Endothelial cell of umbilical vein (primary cell): ENCODE results near the gene MAML3. TPM values are rescaled to one million over a fixed set of nuclear protein-coding genes. Genes with fewer than 3 reads are reported as not detected.

ENCODE experiments used
- BruUV-seq: library from RNA; stranded (reverse); fragments of 400-500 nt; replicated peaks from 2 replicates; lab custom pipeline; 2021; lab: Mats Ljungman, UMichigan
- CTCF ChIA-PET: fragments of 300-600, 350-600 bp; sonication (Branson Sonifier 250); formaldehyde crosslinking; loops from one replicate; lab custom pipeline; 2021; ENCODE audit warnings: antibody characterized with exemption, inconsistent platforms; lab: Charles Lee
- POLR2A ChIA-PET: fragments of 300-600, 350-600 bp; sonication (Branson Sonifier 250); formaldehyde crosslinking; loops from one replicate; lab custom pipeline; 2021; ENCODE audit warnings: antibody characterized with exemption, inconsistent platforms; lab: Charles Lee
- DNase-seq: peaks from one replicate; pipeline ENCODE4 v3.0.0-alpha.2; 2011; ENCODE audit warnings: low read depth, low spot score
- FAIRE-seq: peaks from 2 replicates; lab custom pipeline; 2011; peaks lifted over from hg19 to GRCh38; lab: Jason Lieb, UNC
- H2AFZ ChIP-seq: 2 replicates; pipeline ENCODE4 v1.6.0; 2012; ENCODE audit warnings: low read depth, low read length, control low read depth, inconsistent platforms
- H3K27ac ChIP-seq: 2 replicates; pipeline ENCODE4 v1.5.1; 2011; ENCODE audit warnings: low read depth, mild to moderate bottlenecking, control low read depth, low read length, moderate library complexity; ENCODE audit not compliant: insufficient read depth
- H3K27me3 ChIP-seq, 2 experiments: 2 replicates each; pipeline versions ENCODE4 v1.6.0 to v1.6.1; 2011; ENCODE audit warnings: low read length in 2 of 2, mixed read lengths in 1 of 2; ENCODE audit not compliant: control insufficient read depth in 2 of 2, insufficient read depth in 2 of 2
- H3K36me3 ChIP-seq, 2 experiments: 2 replicates in 1 of 2; 3 replicates in 1 of 2; pipeline ENCODE4 v1.5.1; 2011; ENCODE audit warnings: low read length in 2 of 2, mild to moderate bottlenecking in 1 of 2, moderate library complexity in 1 of 2; ENCODE audit not compliant: control insufficient read depth in 2 of 2, insufficient read depth in 2 of 2; ENCODE audit errors: extremely low read depth in 1 of 2
- H3K4me1 ChIP-seq: 3 replicates; pipeline ENCODE4 v1.5.1; 2011; ENCODE audit warnings: mild to moderate bottlenecking, low read length; ENCODE audit not compliant: control insufficient read depth, insufficient read depth; ENCODE audit errors: extremely low read depth
- H3K4me2 ChIP-seq: 2 replicates; pipeline ENCODE4 v1.6.1; 2011; ENCODE audit warnings: low read length, control low read depth, mixed read lengths; ENCODE audit not compliant: insufficient read depth
- H3K4me3 ChIP-seq, 3 experiments: fragments of 200-600 bp in 1 of 3; sonication (generic), shearing (Covaris generic) in 1 of 3; replicated peaks in 1 of 3; 2 replicates each; pipeline ENCODE4 v1.5.1; 2011 to 2016; ENCODE audit warnings: control low read depth in 3 of 3, low read length in 3 of 3, mild to moderate bottlenecking in 2 of 3, inconsistent platforms in 1 of 3, low read depth in 1 of 3, moderate library complexity in 1 of 3; ENCODE audit not compliant: insufficient read depth in 1 of 3
- H3K79me2 ChIP-seq: 2 replicates; pipeline ENCODE4 v1.6.0; 2012; ENCODE audit warnings: low read length, inconsistent platforms; ENCODE audit not compliant: control insufficient read depth, insufficient read depth
- H3K9ac ChIP-seq: replicated peaks from 2 replicates; pipeline ENCODE3; 2011; ENCODE audit warnings: low read length, control low read depth; ENCODE audit not compliant: insufficient read depth; ENCODE audit errors: extremely low read depth
- H3K9me1 ChIP-seq: replicated peaks from 3 replicates; pipeline ENCODE4 v1.6.0; 2011; ENCODE audit warnings: mild to moderate bottlenecking, low read length; ENCODE audit not compliant: control insufficient read depth, insufficient read depth; ENCODE audit errors: extremely low read depth
- H3K9me3 ChIP-seq: replicated peaks from 2 replicates; pipeline ENCODE4 v1.5.1; 2012; ENCODE audit warnings: low read length, inconsistent platforms; ENCODE audit not compliant: control insufficient read depth, insufficient read depth
- H4K20me1 ChIP-seq: replicated peaks from 2 replicates; pipeline ENCODE3; 2011; ENCODE audit warnings: mild to moderate bottlenecking, low read length; ENCODE audit not compliant: control insufficient read depth, insufficient read depth; ENCODE audit errors: extremely low read depth
- EZH2 ChIP-seq: IDR thresholded peaks from 2 replicates; pipeline ENCODE4 v1.6.1; 2012; ENCODE audit warnings: borderline replicate concordance, low read depth, mild to moderate bottlenecking, moderate library complexity, low read length, inconsistent platforms; ENCODE audit not compliant: severe bottlenecking
- FOS ChIP-seq: IDR thresholded peaks from 2 replicates; pipeline ENCODE4 v1.6.1; 2011; ENCODE audit warnings: mild to moderate bottlenecking, low read length, moderate library complexity, borderline replicate concordance; ENCODE audit not compliant: insufficient read depth
- GATA2 ChIP-seq: IDR thresholded peaks from 2 replicates; pipeline ENCODE4 v1.7.0; 2011; ENCODE audit warnings: low read depth, mild to moderate bottlenecking, moderate library complexity, mixed read lengths, low read length; ENCODE audit not compliant: insufficient read length, insufficient read depth
- JUN ChIP-seq: IDR thresholded peaks from 2 replicates; pipeline ENCODE4 v1.6.1; 2011; ENCODE audit warnings: borderline replicate concordance, low read depth; ENCODE audit not compliant: insufficient read length, insufficient read depth
- MYC ChIP-seq: IDR thresholded peaks from one replicate; pipeline ENCODE4 v1.6.1; 2011; ENCODE audit warnings: mild to moderate bottlenecking, low read depth, low read length
- POLR2A ChIP-seq: IDR thresholded peaks from 2 replicates; pipeline ENCODE4 v1.6.1; 2012; ENCODE audit warnings: low read depth, mild to moderate bottlenecking, control low read depth, low read length
- dilution Hi-C: fragments of 300-500 bp; cut with MboI; formaldehyde crosslinking; loops from one replicate; pipeline ENCODE4 v1.15.0; 2019; ENCODE audit warnings: low sequenced_read_pairs; ENCODE audit not compliant: extremely low pct_ligation_motif_present
- intact Hi-C: fragments of 100-400 bp; cut with micrococcal nuclease; formaldehyde crosslinking; loops from one replicate; pipeline ENCODE4 v1.10.0; 2022
- polyA plus RNA-seq, 4 experiments: library from polyadenylated mRNA; depleted of rRNA in 3 of 4; stranded (reverse) in 3 of 4; unstranded in 1 of 4; fragments of >200 nt; gene quantifications; 2 replicates each; pipeline versions ENCODE4 v1.2.1 to v1.2.3, GENCODE V29; 2011 to 2012; ENCODE audit warnings: missing spikeins in 1 of 4
- total RNA-seq: library from RNA; stranded (reverse); gene quantifications from 2 replicates; pipeline ENCODE4 v1.2.3, GENCODE V29; 2021
- TF ChIP-seq, protein P1 (sequence below): IDR thresholded peaks from 2 replicates; pipeline ENCODE4 v1.6.1; 2011; ENCODE audit not compliant: insufficient read depth, insufficient read length

Gene MAML3
- total and polyA plus RNA-seq, 2 donors (not counting 3 experiments of a cell fraction or from before 2014, with no cell fraction given), result 14.0 to 20.3 TPM

DNA sequence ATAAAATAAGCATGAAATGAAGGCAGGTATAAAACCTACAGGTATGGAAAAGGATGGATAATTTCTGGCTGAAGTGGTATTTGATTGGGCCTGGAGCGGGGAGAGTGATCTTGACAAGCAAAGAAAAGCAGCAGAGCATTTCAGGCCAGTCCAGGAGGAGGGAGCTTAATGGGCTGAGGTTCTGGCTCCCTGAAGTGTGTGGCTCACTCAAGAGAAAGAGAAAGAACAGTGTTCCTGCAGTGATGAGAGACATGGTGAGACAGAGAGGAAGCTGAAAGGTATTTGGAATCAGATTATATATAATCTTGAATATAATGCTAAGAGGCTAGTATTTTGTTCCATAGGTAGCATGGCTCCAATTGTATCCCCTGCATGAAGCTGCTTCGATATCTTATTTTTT, 334.9 kb downstream of the MAML3 start:
- no peaks in the 10 kb centered on the region for H3K27me3 ChIP-seq
- H3K36me3 ChIP-seq, result no peaks in the 10 kb centered on the region
- BruUV-seq, result no TSS peak
- no peak overlapping the region for H2AFZ ChIP-seq
- no peak overlapping the region for H3K4me2 ChIP-seq
- POLR2A ChIA-PET, result no interaction called here
- dilution Hi-C loops, result no loop called here
- TF ChIP-seq, protein P1, sequence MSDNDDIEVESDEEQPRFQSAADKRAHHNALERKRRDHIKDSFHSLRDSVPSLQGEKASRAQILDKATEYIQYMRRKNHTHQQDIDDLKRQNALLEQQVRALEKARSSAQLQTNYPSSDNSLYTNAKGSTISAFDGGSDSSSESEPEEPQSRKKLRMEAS, result no peak
- TF ChIP-seq FOS (no peak), GATA2 (no peak), JUN (no peak), EZH2 (no peak), MYC (no peak)
- no peaks in the 10 kb centered on the region for H3K79me2 ChIP-seq
- no peaks in the 10 kb centered on the region for H3K9me1 ChIP-seq
- no peaks in the 10 kb centered on the region for H4K20me1 ChIP-seq
- no peaks in the 10 kb centered on the region for H3K9me3 ChIP-seq
- DNase-seq (no peak), FAIRE-seq (no peak)
- CTCF ChIA-PET, result no interaction called here
- peaks cover 22% of the 10 kb centered on the region for H3K4me1 ChIP-seq
- no peak overlapping the region for H3K27ac ChIP-seq
- H3K9ac ChIP-seq, result no peak overlapping the region
- no peak overlapping the region for H3K4me3 ChIP-seq
- intact Hi-C loops, result loop anchor here (5.0 kb wide), 1 partner anchor 273 kb away; no protein-coding TSS in a partner anchor

DNA sequence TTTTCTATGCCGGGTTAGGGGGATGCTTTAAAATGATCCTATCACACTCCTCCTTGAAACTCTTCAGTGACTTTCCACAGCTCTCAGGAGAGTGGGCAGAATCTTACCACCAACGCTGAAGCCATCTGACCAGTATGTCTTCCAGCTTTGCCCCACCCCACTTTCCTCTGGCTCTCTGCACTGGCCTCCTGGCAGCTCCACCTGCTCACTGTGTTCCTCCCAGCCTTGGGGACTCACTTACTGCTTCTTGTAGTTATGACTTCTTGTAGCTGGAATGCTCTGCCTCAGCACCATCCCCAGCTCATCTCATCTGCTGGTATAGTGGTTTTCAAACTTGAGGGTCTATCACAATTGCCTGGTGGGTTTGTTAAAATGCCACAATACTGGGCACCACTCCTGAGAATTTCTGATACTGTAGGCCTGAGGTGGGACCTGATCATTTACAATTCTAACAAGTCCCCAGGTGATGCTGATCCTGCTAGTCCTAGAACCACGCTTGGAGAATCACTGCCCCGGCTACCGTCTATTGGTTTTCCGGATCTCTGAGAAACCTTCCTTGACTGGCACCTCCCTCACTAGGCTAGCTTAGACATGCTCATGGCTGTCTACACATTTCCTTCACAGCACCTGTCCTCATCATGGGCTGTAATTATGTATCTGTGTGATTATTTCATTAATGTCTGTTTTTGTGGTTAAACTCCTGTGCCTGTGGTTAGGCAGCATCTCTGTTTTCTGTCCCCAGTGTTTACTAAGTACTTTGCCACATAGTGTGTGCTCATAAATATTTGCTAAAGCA, 336.1 kb downstream of the MAML3 start:
- H4K20me1 ChIP-seq, result no peaks in the 10 kb centered on the region
- BruUV-seq, result no TSS peak
- DNase-seq (no peak), FAIRE-seq (no peak)
- POLR2A ChIA-PET, result no interaction called here
- H3K9me1 ChIP-seq, result no peaks in the 10 kb centered on the region
- no peaks in the 10 kb centered on the region for H3K27me3 ChIP-seq
- CTCF ChIA-PET, result interaction anchor here (0.7 kb wide), 1 partner anchor 33 kb away, joined by 3 read pairs; no protein-coding TSS in a partner anchor
- H3K79me2 ChIP-seq, result no peaks in the 10 kb centered on the region
- H3K4me1 ChIP-seq, result peaks cover 22% of the 10 kb centered on the region
- dilution Hi-C loops (no loop called here), intact Hi-C loops (loop anchor here (2.0 to 5.0 kb wide), 3 partner anchors 47 to 274 kb away; no protein-coding TSS in a partner anchor)
- no peak overlapping the region for H2AFZ ChIP-seq
- no peak overlapping the region for H3K4me2 ChIP-seq
- H3K9me3 ChIP-seq, result no peaks in the 10 kb centered on the region
- no peak overlapping the region for H3K27ac ChIP-seq
- H3K9ac ChIP-seq, result no peak overlapping the region
- TF ChIP-seq, protein P1, result no peak
- TF ChIP-seq EZH2, result no peak
- no peak for TF ChIP-seq POLR2A
- H3K4me3 ChIP-seq, result no peak overlapping the region
- no peaks in the 10 kb centered on the region for H3K36me3 ChIP-seq
